Kidney (tissue), 14 donors: Measurements from ENCODE around the gene KCNQ2. TPM values are rescaled to one million over a fixed set of nuclear protein-coding genes. Genes with fewer than 3 reads are reported as not detected.

Experiments used
- DNase-seq, 5 donors: peaks; one replicate each; pipeline ENCODE4 v3.0.0-alpha.2; 2013 to 2020
- FAIRE-seq: peaks from 2 replicates; lab custom pipeline; 2012; peaks lifted over from hg19 to GRCh38; lab: Jason Lieb, UNC
- H3K27ac ChIP-seq, 2 donors: one replicate each; pipeline ENCODE4 v1.7.0; 2013; ENCODE audit warnings: low read depth in 2 of 2, low read length in 2 of 2, inconsistent platforms in 1 of 2
- H3K27me3 ChIP-seq: one replicate; pipeline ENCODE4 v1.7.1; 2013; ENCODE audit warnings: low read length, inconsistent platforms; ENCODE audit not compliant: control insufficient read depth, insufficient read depth
- H3K36me3 ChIP-seq, 3 donors: one replicate each; pipeline versions ENCODE4 v1.7.0 to v1.7.1; 2013; ENCODE audit warnings: low read length in 3 of 3, control low read depth in 1 of 3, inconsistent platforms in 1 of 3; ENCODE audit not compliant: insufficient read depth in 3 of 3, control insufficient read depth in 2 of 3
- H3K4me1 ChIP-seq, 3 donors: one replicate each; pipeline versions ENCODE4 v1.7.0 to v1.7.1; 2013; ENCODE audit warnings: low read length in 3 of 3, inconsistent platforms in 1 of 3, low read depth in 1 of 3; ENCODE audit not compliant: control insufficient read depth in 2 of 3, insufficient read depth in 2 of 3
- H3K4me3 ChIP-seq, 3 donors: one replicate each; pipeline versions ENCODE4 v1.7.0 to v1.8.1; 2013; ENCODE audit warnings: low read length in 3 of 3, control low read depth in 1 of 3, inconsistent platforms in 1 of 3
- H3K9ac ChIP-seq, 3 donors: one replicate each; pipeline versions ENCODE4 v1.7.0 to v1.7.1; 2013; ENCODE audit warnings: low read length in 3 of 3, control low read depth in 1 of 3, inconsistent platforms in 1 of 3
- H3K9me3 ChIP-seq, 3 donors: one replicate each; pipeline versions ENCODE4 v1.7.0 to v1.7.1; 2013; ENCODE audit warnings: low read length in 3 of 3, control low read depth in 1 of 3, inconsistent platforms in 1 of 3; ENCODE audit not compliant: control insufficient read depth in 2 of 3, insufficient read depth in 1 of 3
- intact Hi-C: fragments of 100-400 bp; cut with DNase I; formaldehyde crosslinking; loops from one replicate; pipeline ENCODE4 v1.11.1; 2022
- polyA plus RNA-seq: library from polyadenylated mRNA; stranded (reverse); fragments of 350-450 nt; fragmentation: Illumina TruSeq; extraction: RNeasy Lipid Tissue Mini Kit (QIAGEN cat#74804); gene quantifications from one replicate; pipeline ENCODE4 v1.2.3, GENCODE V29; 2014; ENCODE audit warnings: low read depth, low replicate concordance; ENCODE audit not compliant: insufficient read depth
- total RNA-seq: library from RNA; stranded (reverse); fragmentation: NEBNext Ultra II Directional; extraction: Animal tissue kit (Norgen Biotek cat#: 25700); gene quantifications from one replicate; pipeline ENCODE4 v1.2.1, GENCODE V29; 2021
- TF ChIP-seq, protein P1 (sequence below): IDR thresholded peaks from 3 replicates; pipeline ENCODE4 v1.5.1; 2012; ENCODE audit warnings: mild to moderate bottlenecking, moderate library complexity, borderline replicate concordance; ENCODE audit not compliant: insufficient read depth; ENCODE audit errors: extremely low read depth
- donor health status: control.
- donor health status: control.
- donor health status: control.
- donor health status: control.
- donor health status: control.
- donor health status: DM: yes; HTN: yes; CAD: no.
- donor health status: Normal renal cell carcinoma (clear cell type).

KCNQ2 gene
- total and polyA plus RNA-seq, 2 donors from 2014 or later = 2.2 TPM; not detected in 1

- Histone ChIP-seq H3K4me3 (no peak overlapping the region), H3K9me3 (no peaks in the 10 kb centered on the region), H3K9ac (no peak overlapping the region), H3K36me3 (no peaks in the 10 kb centered on the region), H3K27ac (no peak overlapping the region), H3K27me3 (no peaks in the 10 kb centered on the region), H3K4me1 (no peaks in the 10 kb centered on the region)
- TF ChIP-seq, protein P1, sequence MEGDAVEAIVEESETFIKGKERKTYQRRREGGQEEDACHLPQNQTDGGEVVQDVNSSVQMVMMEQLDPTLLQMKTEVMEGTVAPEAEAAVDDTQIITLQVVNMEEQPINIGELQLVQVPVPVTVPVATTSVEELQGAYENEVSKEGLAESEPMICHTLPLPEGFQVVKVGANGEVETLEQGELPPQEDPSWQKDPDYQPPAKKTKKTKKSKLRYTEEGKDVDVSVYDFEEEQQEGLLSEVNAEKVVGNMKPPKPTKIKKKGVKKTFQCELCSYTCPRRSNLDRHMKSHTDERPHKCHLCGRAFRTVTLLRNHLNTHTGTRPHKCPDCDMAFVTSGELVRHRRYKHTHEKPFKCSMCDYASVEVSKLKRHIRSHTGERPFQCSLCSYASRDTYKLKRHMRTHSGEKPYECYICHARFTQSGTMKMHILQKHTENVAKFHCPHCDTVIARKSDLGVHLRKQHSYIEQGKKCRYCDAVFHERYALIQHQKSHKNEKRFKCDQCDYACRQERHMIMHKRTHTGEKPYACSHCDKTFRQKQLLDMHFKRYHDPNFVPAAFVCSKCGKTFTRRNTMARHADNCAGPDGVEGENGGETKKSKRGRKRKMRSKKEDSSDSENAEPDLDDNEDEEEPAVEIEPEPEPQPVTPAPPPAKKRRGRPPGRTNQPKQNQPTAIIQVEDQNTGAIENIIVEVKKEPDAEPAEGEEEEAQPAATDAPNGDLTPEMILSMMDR = no peak
- no peak for FAIRE-seq
- DNase-seq = peak in 1 of 5 donors; percentile 41
- intact Hi-C loops = no loop called here
These were observed 56.6 kb downstream of the KCNQ2 start for GRCh38 chr20:63415647-63416391.

DNA sequence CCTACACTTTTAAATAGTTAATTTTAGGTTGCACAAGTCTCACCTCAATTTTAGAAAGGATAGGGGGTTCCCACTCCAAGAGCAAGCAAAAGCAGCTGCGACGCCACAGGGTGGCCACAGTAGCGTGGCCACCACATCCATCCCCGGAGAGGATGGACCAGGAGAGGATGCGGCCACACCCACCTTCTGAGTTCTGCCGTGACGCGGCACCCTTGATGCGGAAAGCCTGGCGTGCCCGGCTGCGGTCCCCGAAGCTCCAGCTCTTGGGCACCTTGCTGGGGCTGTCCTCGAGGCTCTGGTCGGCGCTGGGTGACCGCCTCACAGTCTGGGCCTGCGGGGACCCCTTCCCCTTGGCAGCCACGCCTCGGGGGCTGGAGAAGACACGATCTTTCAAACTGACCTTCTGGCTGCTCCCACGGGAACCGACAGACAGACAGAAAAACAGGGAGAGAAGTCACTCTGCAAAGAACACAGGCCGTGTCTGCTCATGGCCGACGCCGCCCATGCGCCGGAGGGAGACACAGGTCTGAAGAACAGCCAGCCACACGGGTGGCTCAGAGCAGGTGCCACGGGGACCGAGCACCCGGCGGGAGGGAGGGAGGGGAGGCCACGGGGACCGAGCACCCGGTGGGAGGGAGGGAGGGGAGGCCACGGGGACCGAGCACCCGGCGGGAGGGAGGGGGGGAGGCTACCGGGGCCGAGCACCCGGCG is 57.6 kb downstream of the KCNQ2 start:
- Histone ChIP-seq H3K9me3 (no peaks in the 10 kb centered on the region), H3K27me3 (no peaks in the 10 kb centered on the region), H3K27ac (no peak overlapping the region), H3K4me1 (no peaks in the 10 kb centered on the region), H3K4me3 (no peak overlapping the region), H3K36me3 (no peaks in the 10 kb centered on the region), H3K9ac (no peak overlapping the region)
- intact Hi-C loops = no loop called here
- DNase-seq (no peak), FAIRE-seq (no peak)
- TF ChIP-seq, protein P1 = no peak

DNA sequence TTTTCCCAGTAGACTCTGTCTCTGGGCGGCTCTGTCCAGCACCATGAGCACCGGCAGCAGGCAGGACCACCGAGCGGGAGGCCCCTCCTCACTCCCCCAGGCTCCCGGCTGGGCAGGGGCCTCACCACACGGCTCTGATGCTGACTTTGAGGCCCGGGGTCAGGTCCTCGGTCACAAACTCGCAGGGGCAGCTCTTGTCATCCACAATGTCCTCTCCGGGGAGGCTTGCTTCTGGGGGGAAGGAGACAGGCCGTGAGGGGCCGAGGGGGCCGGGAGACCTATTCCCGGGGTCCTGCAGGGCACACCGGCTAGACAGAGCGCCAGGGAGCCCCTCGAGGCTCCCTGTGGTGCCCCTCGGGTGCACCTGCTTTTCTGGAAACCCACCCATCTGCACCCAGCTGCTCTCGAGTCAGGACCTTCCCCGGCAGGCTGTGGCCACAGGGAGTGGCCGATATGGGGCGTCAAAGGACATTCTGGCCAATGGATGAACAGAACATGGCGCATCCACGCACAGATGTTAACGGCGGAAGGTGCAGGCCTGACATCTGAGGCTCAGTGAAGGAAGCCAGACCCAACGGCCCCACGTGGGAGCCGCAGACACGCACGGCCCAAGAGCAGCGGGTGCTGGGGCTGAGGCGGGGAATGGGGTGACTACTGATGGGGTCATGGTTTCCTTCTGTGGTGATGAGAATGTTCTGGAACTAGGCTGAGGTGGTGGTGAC is 58.3 kb downstream of the KCNQ2 start:
- TF ChIP-seq, protein P1 = no peak
- intact Hi-C loops = no loop called here
- no peak for FAIRE-seq

More for the DNA sequence above, 58.3 kb downstream of the KCNQ2 start:
- Histone ChIP-seq H3K4me1 (no peaks in the 10 kb centered on the region), H3K4me3 (no peak overlapping the region), H3K9me3 (no peaks in the 10 kb centered on the region), H3K36me3 (no peaks in the 10 kb centered on the region), H3K27me3 (no peaks in the 10 kb centered on the region), H3K27ac (no peak overlapping the region), H3K9ac (no peak overlapping the region)
- no peak for DNase-seq
